NCI-H1417 (cell line): ENCODE results near the gene SND1.
A peak's percentile ranks its signal among the peaks of the same experiment; 100 is the strongest.

ENCODE experiments used
- DNase-seq, 3 experiments: peaks; one replicate each; lab custom pipeline; 2025; lab: John Stamatoyannopoulos, UW

Gene SND1

DNA sequence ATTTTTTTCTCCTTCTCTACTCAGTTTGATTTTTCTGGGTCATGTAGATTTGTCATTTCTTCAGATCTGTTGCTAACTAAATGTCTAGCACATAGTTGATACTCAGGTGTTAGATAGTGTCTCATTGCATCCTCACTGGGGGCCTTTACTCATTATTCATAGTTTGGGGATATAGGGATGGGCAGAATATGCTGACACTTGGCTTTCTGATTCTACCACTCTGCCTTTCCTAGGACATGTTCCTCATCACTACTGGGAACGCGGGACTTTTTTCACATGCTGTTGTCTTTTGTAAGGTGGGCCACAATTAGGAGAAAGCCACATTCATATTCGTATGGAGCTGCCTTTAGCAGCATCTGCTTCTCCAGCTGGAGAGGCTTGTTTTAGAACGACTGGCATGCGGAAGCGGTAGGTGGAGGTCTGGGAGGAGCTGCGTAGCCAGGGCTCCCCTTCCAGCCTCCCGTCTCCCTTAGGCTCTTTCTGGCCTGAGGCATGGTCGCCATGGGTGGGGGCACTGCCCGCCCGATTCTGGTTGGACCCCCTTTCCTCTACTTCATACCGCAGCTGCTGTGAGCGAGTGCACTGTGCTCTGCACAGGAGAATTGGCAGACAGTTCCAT, 78.8 kb downstream of the SND1 start:
- DNase-seq, result no peak

DNA sequence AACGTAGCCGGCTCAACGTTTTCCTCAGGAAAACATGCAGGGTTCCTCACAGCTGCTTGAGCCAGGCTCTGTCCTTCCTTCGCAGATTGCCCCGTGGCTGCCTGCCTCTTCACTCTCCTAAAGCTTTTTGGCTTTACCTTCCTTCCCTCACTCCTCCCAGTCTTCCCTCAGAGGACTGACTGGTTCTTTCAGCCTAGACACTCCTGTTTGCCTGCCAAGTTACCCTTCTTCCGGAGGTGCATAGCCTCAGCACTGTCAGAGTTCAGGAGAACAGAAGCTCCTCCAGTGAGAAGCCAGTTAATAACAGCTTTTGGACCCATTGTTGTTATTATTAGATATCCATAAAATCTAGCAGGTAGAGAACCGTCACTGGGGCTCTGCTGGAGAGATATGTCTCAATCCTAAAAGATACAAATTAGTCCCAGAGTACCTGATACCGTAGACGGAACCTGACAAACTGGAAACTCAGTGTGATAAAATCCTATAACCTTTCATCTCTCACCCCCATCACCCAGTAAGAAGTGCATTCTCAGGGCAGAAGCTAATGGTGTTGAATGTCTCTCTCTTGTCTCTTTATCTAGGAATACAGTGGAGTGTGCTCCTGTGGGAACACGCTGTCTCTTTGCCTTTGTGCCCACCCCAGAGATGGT, 79.6 kb downstream of the SND1 start:
- DNase-seq, result no peak

DNA sequence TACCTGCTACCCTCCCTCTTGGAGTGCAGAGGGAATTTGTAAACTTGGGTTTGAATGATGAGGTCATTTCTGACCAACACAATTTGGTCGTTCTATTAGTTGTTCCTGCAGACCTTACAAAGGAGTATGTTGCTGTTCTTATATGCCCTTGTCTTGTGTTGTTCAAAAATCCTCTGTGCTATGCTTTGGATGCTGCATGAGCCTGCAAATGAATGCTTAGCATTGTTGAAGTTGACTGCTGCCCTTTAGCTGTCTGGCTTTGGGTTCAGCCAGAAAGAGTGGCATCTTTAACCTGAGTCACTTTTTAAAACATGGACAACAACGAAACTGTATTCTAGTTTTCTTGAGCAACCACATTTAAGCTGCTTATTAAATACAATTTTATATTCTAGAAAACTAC, 80.3 kb downstream of the SND1 start:
- no peak for DNase-seq

DNA sequence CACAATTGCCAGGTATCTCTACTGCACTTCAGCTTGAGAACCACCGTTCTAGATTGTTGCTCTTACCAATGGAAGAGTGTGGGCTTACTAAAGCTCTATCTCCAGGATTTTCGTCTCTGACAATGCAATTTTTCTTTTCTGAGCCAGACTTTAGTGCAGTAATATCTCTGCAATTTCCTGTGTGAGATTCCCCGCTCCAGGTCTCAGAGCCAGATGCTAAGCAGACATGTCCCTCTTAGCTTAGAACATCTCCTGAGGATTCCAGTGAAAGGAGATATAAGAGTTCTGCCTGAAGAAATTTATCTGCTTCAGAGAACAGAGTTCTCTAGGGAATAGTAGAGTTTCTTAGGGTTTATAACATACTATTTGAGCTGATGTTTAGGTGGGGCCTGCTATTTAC, 82.0 kb downstream of the SND1 start:
- DNase-seq, result no peak

DNA sequence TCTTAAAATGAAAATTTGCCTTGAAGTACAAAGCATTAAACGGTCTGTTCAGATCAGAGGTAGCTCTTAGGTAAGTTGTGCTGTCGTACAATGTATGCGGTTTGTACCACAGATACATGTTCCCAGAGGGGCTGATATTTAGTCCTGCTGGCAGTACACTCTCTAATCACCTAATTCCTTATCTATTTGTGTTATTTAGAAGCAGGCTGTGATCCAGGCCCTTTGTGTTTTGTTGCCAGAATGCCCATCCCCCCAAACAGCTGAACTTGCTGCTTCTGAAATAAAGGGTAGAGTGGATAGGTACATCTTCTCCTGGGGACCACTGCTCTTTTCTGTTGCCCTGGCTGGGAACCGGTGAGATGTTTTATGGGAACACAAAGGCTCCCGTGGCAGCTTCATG, 84.5 kb downstream of the SND1 start:
- DNase-seq, result peak in 1 of 3 experiments; percentile 81

DNA sequence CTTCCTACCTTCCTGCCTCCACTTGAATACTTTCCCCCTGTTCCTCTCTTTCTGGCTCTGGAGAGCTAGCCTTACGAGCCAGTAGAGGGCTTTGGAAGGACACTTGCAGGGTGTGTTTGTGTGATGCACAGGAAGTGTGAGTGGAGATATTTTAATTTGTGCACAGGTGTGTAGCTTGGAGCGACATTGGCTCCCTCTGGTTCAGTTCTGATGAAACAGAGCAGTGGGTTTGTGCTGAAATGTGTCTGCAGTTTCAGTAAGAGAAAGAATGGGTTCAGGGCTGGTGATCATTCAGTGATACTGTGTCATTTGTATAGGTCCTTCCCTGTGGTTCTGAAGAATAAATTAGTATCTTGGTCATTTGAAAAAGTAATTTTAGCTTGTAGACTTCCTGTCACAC, 86.9 kb downstream of the SND1 start:
- DNase-seq, result no peak

DNA sequence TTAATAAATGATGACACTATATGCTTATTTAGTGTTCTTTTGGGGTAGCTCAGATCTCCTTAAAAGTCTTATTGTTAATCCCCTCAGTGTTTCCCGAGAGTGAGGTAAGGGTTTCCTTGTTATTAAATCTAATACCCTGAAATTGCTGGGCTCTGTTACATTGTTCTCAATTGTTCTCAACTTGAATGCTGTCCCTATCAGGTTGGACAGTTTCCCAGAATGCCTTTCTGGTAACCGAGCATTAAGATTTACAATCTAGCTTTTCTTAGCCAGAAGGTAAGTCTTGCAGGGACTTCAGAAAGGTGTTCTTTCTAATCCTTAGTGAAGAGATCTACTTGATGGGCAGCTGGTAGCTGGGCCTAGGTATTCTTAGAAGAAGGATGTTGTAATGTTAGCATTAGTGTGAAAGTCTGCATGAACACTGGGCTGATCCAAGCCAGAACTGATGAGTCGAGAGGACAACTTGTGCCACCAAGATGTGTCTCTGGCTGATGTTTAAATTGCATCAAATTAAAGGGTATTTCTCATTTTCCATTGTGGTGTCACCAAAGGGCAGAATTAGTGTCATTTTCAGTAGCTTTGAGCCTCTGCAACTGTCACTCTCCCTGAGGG, 89.9 kb downstream of the SND1 start:
- no peak for DNase-seq

DNA sequence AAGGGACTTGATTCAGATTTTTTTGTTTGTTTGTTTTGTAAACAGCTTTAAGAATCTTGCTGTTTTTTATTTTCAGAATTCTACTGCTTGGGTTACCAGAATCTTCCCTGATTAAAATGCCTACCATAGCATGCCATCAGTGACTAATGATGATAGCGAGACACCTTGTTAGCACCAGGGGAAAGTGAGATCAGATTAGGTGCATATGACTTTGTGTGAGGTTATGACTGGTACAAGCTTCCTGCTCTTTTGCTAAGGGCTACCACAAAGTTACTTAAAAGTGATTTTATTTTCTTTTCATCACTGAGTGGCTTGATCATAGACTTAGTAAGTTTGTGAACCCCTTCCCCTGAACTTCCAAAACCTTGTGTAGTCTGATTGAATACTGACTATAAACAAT, 93.5 kb downstream of the SND1 start:
- no peak for DNase-seq

DNA sequence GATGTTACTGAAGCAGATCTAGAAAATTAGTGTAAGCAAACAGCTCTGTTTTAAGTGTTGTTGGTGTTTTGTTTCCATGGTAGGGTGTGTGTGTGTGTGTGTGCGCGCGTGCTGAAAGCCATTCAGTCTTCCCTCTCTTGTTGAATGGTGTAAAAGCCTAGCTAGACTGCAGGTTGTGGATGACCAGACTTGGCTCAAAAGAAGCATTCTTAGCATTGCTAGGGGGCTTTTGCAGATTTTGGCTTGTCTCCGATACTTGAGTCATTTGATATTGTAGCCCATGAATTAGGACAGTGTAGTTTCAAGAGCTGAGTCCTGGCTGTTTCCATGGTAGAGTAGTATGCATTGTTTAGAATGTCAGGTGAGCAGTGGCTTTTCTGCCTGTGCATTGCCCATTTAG, 99.1 kb downstream of the SND1 start:
- DNase-seq, result peak in 2 of 3 experiments; percentile 23 to 24

DNA sequence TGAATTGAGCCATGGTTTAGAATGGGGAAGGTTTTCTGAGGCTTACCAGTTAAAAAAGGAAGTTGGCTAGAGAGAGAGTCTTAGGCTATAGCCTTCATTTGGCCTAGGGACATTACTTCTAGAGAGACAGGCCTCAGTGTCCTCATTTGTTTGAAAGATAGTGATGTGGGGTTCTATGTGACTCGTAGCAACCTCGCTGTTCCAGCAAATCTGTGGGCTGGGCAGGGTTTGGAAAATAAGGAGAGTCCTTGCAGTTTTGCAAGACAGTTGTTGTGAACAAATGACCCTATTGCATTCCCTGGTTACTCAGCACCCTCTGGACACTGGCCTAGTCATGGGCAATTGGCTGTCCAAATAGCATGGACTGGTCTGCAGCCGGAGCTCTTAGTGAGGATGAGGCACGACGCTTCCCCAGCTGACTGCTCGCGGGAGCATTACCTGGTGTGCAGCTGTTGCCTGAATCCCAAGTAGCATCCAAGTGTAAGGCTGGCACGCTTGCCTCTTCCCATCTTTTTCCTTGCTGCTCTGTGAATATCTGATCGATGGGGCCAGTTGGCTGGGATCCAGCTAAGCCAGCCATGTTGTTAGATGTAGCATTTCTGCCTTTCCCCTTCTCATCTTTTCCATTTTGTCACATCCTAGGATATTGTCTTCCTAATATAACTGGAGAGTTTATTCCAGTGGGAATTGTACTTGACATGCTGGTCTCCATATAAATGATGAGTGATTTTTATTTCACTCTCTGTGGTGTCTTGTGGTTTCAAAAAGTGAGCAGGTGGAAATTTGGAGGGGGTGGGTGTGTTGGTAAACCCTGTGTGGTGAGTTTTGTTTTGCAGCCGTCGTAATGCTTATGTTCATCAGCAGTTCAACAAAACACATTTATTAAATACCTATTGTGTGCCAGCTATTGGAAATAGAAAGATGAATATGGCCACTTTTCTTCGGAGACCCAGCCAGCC, 99.8 kb downstream of the SND1 start:
- peak in 1 of 3 experiments; percentile 91 for DNase-seq

DNA sequence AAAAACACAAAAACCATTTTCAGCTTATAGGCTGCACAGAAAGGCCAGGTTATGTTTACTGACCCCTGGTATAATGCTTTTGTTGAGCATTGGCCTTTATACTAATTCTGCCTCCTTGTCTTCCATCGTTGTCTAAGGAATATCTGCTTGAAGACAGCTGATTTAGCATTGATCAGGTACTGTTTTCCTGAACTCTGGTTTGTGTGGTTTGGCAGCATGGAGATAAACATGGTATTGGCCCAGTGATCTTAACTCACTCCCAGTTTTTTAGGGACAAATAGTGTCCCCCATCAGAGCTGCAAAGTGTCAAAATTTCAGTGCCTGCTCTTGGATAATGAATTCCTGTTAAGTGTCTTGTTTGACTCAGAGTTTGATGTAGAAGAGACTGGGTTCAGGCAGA, 100.8 kb downstream of the SND1 start:
- no peak for DNase-seq

DNA sequence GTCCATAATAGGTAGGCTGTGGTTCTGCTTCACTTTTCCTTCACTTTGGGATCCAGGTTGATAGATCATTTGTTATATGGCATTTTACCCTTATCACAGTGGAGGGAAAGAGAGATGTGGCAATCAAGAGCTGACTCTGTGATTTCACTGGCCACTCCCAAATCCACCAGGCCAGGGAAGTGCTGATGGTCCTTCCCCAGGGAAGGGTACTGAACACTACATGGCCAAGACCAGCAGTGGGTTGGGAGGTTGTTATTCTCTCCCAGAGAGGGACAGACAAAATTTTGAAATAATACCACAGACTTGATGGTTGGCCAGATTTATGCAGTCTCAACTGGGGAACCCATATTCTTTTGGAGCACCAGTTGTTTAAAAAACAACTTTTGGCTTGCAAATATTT, 102.5 kb downstream of the SND1 start:
- DNase-seq, result no peak

DNA sequence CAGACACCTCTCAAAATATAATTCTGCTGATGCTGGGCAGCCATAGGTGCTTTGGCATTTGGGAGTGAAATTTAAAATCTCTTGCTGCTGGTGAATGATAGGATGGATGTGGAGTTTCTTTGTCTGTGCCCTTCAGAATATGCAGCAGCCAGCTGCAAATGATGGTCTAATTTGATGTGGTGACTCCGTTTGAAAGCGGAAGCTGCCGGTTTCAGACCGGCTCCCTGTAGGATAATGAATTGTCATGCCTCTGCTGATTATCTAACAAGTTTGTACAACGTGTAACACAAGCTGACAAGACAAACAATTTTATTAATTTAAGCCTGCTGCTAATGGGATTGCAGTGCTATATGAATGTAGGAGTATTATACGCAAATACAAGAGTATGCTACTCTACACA, 103.5 kb downstream of the SND1 start:
- peak in 2 of 3 experiments; percentile 56 to 82 for DNase-seq

DNA sequence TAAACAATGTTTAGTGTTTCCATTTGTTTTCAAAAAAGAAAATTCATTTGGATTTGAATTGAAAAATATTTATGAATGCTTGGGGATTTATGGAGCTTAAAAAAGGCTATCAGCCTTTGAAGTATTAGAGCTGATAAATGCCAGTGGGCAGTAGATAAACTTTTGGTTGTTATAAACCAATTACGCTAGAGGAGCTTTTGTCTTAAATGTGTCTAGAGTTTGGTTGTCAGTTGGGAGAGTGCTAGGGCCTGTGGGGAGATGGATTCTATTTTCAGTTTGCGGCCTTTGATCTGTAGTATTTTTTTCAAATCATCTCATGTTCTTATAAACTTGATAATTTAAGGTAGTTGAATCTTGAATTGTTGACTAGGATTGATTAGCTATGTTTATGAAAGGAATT, 104.0 kb downstream of the SND1 start:
- no peak for DNase-seq

DNA sequence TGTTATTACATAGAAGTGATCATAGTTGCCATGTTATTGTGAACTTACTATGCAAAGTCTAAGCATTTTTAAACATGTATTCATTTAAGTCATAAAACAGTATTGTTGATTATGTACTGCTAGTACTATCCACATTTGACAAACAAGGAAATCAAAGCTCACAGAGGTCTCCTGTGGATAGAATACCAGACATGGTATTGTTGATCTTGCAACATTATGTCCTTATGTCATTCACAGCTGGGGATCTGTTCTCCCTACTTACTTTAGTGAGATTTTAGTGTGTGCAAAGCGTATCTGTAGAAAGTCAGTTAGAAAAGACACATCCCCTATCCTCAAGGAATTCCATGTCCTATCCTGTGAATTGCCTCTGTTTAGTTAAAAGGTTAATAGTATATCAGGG, 106.1 kb downstream of the SND1 start:
- DNase-seq, result peak in 1 of 3 experiments; percentile 18

DNA sequence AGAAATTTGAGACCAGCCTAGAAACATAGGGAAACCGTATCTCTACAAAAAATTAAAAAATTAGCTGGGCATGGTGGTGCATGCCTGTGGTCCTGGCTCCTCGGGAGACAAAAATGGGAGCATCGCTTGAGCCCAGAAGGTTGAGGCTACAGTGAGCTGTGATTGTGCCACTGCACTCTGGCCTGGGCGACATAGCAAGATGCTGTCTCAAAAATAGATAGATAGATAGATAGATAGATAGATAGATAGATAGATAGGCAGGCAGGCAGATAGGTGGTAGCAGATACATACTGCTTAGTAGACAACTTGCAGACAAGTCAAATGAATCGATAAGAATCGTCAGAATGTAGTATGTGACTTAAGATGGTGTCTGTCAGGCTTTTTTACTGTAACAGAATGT, 106.9 kb downstream of the SND1 start:
- DNase-seq, result no peak

DNA sequence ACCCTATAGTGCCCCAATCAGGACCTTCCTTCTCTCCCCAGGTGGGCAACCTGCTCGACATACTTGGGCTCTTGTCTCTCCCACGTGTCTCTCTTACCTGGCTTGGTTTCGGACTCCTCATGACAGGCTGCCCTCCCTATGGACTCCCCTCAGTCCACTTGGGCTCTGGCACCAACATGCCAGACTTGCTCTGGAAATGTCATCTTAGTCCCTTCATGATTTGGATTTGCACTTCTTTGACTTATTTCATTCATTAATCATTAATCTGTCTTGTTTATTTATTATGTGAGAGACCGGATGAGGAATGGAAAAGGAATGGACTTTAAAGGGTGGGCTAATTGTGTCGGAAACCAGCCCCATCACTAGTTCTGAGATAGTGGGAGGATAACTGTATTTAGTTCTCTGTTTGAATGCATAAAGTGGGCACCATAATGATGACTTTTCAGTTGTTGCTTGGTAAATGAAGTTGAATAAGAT, 108.0 kb downstream of the SND1 start:
- DNase-seq, result no peak

DNA sequence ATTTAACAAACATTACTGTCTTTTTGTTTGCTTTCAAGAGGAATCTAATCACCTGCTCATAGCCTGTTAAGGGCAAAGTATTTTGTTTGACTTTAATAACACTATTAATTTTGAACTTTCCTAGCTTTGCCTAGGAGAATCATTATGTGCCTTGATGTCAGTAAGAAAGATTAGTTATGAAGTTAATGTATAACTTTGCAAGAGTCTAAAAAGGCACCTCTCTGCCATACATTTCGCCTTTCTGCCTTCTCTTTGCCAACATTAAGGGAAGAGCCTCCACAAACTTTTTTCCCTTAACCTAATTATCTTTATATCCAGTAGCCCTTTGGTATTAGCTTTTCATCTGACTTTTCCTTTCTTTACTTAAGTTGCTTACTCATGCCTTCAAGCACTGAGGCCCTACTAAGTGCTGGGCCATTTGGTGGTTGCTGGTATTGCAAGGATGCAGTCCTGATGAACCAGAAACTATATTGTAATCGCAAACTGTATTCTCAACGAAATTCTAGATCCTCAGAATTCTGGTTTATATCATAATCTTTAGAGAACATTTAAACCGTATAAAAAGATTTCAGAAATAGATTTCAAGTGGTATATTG, 108.5 kb downstream of the SND1 start:
- no peak for DNase-seq

DNA sequence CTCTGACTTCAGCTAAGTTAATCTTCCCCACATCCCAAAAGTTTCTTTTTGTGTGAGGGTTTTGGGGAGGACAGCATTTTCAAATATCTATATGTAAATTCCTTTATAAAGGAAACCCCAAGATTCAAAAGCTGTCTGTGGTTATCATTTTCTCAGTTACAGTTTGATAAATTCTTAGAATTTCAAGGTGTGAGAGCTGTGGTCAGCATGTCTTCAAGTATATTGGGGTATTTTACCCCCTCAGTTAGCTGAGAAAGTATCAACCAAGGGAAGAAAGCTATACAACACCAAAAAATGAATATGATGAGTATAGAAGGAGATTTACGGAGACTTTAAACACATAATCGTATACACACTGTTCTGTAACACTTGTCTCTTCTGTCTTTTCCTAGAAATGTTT, 109.2 kb downstream of the SND1 start:
- no peak for DNase-seq

DNA sequence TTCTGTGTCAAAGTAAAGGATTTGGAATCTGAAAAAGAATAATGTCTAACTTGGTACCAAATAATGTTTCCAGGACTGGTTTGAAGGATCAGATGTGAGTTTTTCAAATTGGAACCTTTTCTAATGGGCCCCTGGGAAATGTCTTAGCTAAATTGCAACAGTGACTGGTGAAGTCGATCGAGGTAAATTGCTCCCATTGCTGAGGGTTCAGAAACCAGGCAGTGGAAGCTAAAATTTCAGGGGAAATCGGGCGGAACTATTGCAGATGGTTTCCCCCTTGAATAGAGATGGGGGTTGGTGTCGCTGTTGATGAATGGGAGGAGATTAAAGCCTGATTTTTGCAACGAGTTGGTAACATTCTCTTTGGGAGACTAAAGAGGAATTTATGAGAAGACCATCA, 112.7 kb downstream of the SND1 start:
- DNase-seq, result no peak

DNA sequence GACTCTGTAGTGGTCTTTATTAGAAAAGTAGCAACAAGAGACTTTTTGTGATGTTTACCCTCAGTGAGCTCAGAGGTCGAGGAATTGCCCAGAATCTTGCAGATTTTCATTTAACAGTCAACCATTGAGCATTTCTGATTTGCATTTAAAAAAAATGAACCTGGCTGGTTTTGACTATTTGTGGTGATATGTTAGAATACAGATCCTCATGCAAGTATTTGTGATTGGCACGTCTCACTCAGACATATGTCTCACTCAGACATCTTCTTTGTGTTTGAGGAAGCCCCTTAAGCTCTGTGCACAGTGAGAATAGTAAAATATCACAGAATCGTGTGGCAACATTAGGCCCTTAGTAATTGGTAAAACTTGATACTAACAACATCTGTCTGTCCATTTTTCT, 113.2 kb downstream of the SND1 start:
- DNase-seq, result no peak

DNA sequence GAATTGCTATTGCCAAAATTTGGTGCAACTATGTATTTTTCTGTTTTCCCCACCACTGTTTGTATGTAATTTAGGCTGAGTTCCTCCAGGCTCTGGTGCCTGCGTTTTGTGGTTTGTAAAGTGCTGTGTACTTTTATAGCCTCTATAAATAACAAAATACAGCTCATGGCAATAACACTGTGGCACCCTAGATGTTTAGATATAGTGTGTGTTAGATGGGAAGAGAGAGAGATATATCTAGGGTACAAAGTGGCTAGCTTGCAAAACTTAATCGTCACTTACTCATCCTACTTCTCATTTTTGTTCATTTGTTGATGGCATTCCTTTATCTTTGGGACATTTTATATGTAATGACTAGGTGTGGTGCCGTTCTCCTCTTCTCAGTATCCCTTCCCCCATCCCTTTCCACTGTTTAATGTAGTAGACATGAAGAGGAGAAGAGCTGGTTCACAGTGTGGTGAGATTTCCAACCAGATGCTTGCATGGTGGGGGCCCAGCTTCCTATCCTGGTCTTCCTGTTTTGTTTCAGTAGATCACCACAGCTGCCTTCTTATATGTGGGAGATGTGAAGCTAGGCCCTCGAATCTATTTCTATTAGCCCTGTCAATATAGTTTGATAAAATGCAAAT, 115.0 kb downstream of the SND1 start:
- DNase-seq, result no peak
